Stomach (tissue), 9 donors: ENCODE measurements around the gene STIL. TPM values are rescaled to one million over a fixed set of nuclear protein-coding genes. Genes with fewer than 3 reads are reported as not detected.
"Not testable (repeated sequence)": the region's sequence is repeated elsewhere in the genome, so short reads cannot be mapped to it uniquely, and the experiment has no call there.

ENCODE experiments used
- DNase-seq, 2 donors: peaks; one replicate each; pipeline versions ENCODE4 v3.0.0 to v3.0.0-alpha.2; 2013 to 2019
- H3K27ac ChIP-seq, 5 donors: fragments of 200-600 bp in 4 of 5; sonication (generic) in 4 of 5; one replicate each; pipeline ENCODE4 v1.5.1; 2013 to 2019; ENCODE audit warnings: mild to moderate bottlenecking in 1 of 5, moderate library complexity in 1 of 5
- H3K27me3 ChIP-seq, 3 donors: fragments of 200-600 bp; sonication (generic); one replicate each; pipeline ENCODE4 v1.5.1; 2017 to 2019; ENCODE audit warnings: mixed run types in 1 of 3
- H3K36me3 ChIP-seq, 4 donors: fragments of 200-600 bp; sonication (generic); 1 replicate in 3 of 4; 2 replicates in 1 of 4; pipeline ENCODE4 v1.5.1; 2016 to 2019
- H3K4me1 ChIP-seq, 4 donors: fragments of 200-600 bp; sonication (generic); one replicate each; pipeline ENCODE4 v1.5.1; 2016 to 2019
- H3K4me3 ChIP-seq, 4 donors: fragments of 200-600 bp; sonication (generic) in 3 of 4; one replicate each; pipeline ENCODE4 v1.5.1; 2016 to 2019; ENCODE audit warnings: mild to moderate bottlenecking in 1 of 4
- H3K9me3 ChIP-seq, 4 donors: fragments of 200-600 bp; sonication (generic); one replicate each; pipeline ENCODE4 v1.5.1; 2016 to 2019
- EP300 ChIP-seq: sonication (generic); formaldehyde crosslinking; IDR thresholded peaks from one replicate; pipeline ENCODE4 v1.6.1; 2017; ENCODE audit warnings: antibody characterized with exemption
- POLR2A ChIP-seq, 4 donors: fragments of 450-650 bp; IDR thresholded peaks; one replicate each; pipeline ENCODE4 v1.6.1; 2016; ENCODE audit warnings: antibody characterized with exemption in 4 of 4, control low read depth in 2 of 4, mild to moderate bottlenecking in 1 of 4, moderate library complexity in 1 of 4
- POLR2AphosphoS5 ChIP-seq, 3 donors: sonication (generic); formaldehyde crosslinking; IDR thresholded peaks; one replicate each; pipeline ENCODE4 v1.6.1; 2016; ENCODE audit warnings: antibody characterized with exemption in 3 of 3
- WGBS, 5 donors: extraction: QIAGEN DNeasy Blood & Tissue Kit in 3 of 5; methylation state at CpG; one replicate each; pipeline versions ENCODE4 v1.1.5 to v1.1.7; 2013 to 2018; 5-methylcytosine and 5-hydroxymethylcytosine counted together
- intact Hi-C: fragments of 100-400 bp; cut with DNase I; formaldehyde crosslinking; loops from one replicate; pipeline ENCODE4 v1.15.1; 2023; ENCODE audit warnings: low total_unique reads
- polyA plus RNA-seq, 3 donors: library from polyadenylated mRNA; stranded (reverse); fragments of 200-250 nt; gene quantifications; one replicate each; pipeline ENCODE4 v1.2.3, GENCODE V29; 2013
- total RNA-seq, 5 donors: library from RNA; depleted of rRNA; stranded (reverse); fragments of >200 nt; gene quantifications; one replicate each; pipeline versions ENCODE4 v1.1.0 to v1.2.3, GENCODE V29; 2014 to 2016
- TF ChIP-seq, protein P1 (sequence below), 7 experiments: fragments of 450-650 bp in 4 of 7; fragments of 200-600 bp in 3 of 7; sonication (generic) in 3 of 7; IDR thresholded peaks; one replicate each; pipeline ENCODE4 v1.5.1; 2016 to 2019; ENCODE audit warnings: antibody characterized with exemption in 7 of 7, control low read depth in 2 of 7, mild to moderate bottlenecking in 1 of 7
- donor health status: healthy with polysubstance abuse.
- donor health status: Bipolar disorder and iron deficiency.
- donor health status: healthy.

The STIL gene
- total and polyA plus RNA-seq, 8 donors: 0.61 to 44.9 (median 3.4) TPM

DNA sequence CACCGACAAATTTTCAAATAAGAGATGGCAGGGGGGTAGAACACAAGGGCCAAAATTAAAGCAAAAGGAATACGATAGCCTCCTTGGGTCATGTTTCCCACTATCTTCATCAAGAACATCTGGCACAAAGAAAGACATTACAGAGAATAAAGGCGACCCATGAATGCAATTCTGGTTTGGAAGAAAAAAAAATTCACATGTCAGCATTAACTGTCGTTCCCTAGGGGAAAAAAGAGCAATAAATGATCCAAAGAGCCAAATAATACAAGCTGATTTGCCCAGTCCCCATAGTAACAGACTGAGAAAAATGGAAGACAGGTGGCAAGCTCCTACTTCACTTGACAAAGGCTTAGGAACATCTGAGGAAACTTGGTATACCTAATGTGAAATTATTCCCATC is 4.5 kb downstream of the STIL start:
- WGBS, 5 donors: 85 to 96% (median 94%) methylated on average over 4 of the region's 4 CpGs
- H3K4me1 ChIP-seq: peaks cover 0 to 18% (median 13%) of the 10 kb centered on the region in 4 donors
- H3K27ac ChIP-seq: no peak overlapping the region
- no peak overlapping the region for H3K4me3 ChIP-seq
- peaks cover 0 to 16% (median 0%) of the 10 kb centered on the region in 4 donors for H3K36me3 ChIP-seq
- no peak for TF ChIP-seq POLR2A (IDR thresholded peaks at IDR 0.05)
- TF ChIP-seq, protein P1, sequence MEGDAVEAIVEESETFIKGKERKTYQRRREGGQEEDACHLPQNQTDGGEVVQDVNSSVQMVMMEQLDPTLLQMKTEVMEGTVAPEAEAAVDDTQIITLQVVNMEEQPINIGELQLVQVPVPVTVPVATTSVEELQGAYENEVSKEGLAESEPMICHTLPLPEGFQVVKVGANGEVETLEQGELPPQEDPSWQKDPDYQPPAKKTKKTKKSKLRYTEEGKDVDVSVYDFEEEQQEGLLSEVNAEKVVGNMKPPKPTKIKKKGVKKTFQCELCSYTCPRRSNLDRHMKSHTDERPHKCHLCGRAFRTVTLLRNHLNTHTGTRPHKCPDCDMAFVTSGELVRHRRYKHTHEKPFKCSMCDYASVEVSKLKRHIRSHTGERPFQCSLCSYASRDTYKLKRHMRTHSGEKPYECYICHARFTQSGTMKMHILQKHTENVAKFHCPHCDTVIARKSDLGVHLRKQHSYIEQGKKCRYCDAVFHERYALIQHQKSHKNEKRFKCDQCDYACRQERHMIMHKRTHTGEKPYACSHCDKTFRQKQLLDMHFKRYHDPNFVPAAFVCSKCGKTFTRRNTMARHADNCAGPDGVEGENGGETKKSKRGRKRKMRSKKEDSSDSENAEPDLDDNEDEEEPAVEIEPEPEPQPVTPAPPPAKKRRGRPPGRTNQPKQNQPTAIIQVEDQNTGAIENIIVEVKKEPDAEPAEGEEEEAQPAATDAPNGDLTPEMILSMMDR (IDR thresholded peaks at IDR 0.05): no peak
- no peak for TF ChIP-seq EP300
- TF ChIP-seq POLR2AphosphoS5 (IDR thresholded peaks at IDR 0.05): no peak
- no peaks in the 10 kb centered on the region for H3K9me3 ChIP-seq
- intact Hi-C loops: no loop called here
- no peaks in the 10 kb centered on the region for H3K27me3 ChIP-seq
- no peak for DNase-seq

DNA sequence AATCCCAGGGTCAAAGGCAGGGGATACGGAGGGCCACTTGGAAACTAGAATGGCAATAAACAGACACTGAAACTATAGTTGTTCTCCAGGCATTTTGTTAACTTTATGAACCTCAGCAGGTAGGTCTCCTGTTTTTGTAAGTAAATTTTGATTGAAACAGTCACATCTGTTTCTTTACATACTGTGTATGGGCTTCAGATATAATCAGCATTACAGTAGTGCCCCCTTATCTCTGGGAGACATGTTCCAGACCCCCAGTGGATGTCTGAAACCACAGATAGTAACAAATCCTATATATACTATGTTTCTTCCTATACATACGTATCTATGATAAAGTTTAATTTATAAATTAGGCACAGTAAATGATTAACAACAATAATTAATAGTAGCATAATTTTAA is 11.5 kb downstream of the STIL start:
- Histone ChIP-seq H3K27ac (no peak overlapping the region), H3K9me3 (no peaks in the 10 kb centered on the region), H3K27me3 (no peaks in the 10 kb centered on the region), H3K36me3 (peaks cover 0 to 38% (median 7%) of the 10 kb centered on the region in 4 donors), H3K4me1 (no peaks in the 10 kb centered on the region), H3K4me3 (no peak overlapping the region)
- TF ChIP-seq POLR2A (IDR thresholded peaks at IDR 0.05) (no peak), EP300 (no peak), POLR2AphosphoS5 (IDR thresholded peaks at IDR 0.05) (no peak)
- TF ChIP-seq, protein P1 (IDR thresholded peaks at IDR 0.05): no peak
- 95 to 100% (median 96%) methylated on average over 2 of the region's 2 CpGs for WGBS, 5 donors
- intact Hi-C loops: no loop called here
- no peak for DNase-seq

DNA sequence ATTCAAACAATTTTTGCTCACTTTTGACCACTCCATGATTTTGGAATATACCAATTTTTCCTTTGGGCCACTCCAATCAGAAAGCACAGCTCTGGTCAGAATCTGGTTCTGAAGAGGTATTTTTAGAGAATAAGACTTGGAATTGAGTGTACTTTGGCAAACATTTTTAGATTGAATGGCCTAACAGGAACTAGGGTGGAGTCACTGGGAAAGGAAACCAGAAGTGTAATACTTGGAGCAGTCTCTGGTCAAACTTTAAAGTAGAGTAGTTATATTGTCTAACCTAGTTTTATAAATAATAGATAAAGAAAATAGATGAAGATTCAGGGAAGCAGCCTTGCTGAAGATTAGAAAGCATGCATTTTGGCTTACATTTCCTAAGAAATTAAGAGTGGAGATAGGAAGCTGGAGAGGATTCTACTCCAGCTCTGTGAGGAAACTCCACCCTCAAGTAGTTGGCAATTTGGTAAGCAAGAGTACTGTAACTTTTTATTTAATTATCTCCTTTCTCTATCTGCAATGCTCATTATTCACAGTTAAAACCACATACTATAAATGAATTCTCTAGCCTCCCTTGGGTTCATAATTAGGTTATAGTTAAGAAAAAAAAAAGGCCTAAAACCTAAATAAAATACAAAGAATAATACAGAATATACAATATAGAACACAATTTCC is 15.8 kb downstream of the STIL start:
- Histone ChIP-seq H3K36me3 (peaks cover 0 to 39% (median 7%) of the 10 kb centered on the region in 4 donors), H3K27me3 (no peaks in the 10 kb centered on the region), H3K4me1 (no peaks in the 10 kb centered on the region), H3K27ac (peak overlapping the region in 1 of 5 donors; percentile 9), H3K4me3 (no peak overlapping the region), H3K9me3 (no peaks in the 10 kb centered on the region)
- intact Hi-C loops: no loop called here
- TF ChIP-seq POLR2A (IDR thresholded peaks at IDR 0.05) (no peak), EP300 (no peak), POLR2AphosphoS5 (IDR thresholded peaks at IDR 0.05) (no peak)
- TF ChIP-seq, protein P1 (IDR thresholded peaks at IDR 0.05): no peak
- no peak for DNase-seq

DNA sequence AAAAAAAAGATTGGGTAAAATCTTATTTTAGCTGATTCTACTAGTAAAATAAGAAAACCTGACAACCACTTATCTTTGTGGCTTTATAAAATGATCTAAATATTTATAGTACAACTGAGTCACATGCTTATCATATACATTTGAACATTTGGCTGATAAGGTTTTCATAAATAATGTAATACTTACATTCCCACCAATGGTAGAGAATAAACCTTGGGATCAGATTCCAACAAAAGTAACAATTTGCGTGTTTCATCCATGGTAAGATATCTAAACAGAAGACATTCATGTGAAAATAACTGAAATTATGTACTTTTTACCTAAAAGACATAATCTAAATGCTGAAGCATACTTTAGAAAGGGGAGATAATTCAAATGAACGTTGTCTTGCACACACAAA is 18.4 kb downstream of the STIL start:
- 85 to 92% (median 87%) methylated on average over 2 of the region's 2 CpGs for WGBS, 5 donors
- no peak for TF ChIP-seq POLR2A (IDR thresholded peaks at IDR 0.05)
- no peak for TF ChIP-seq EP300
- TF ChIP-seq, protein P1 (IDR thresholded peaks at IDR 0.05): no peak
- no peak for TF ChIP-seq POLR2AphosphoS5 (IDR thresholded peaks at IDR 0.05)
- H3K4me3 ChIP-seq: no peak overlapping the region
- no peaks in the 10 kb centered on the region for H3K9me3 ChIP-seq
- DNase-seq: no peak
- no peaks in the 10 kb centered on the region for H3K4me1 ChIP-seq
- H3K27ac ChIP-seq: no peak overlapping the region
- H3K27me3 ChIP-seq: no peaks in the 10 kb centered on the region
- intact Hi-C loops: no loop called here
- H3K36me3 ChIP-seq: peaks cover 0 to 23% (median 1%) of the 10 kb centered on the region in 4 donors

DNA sequence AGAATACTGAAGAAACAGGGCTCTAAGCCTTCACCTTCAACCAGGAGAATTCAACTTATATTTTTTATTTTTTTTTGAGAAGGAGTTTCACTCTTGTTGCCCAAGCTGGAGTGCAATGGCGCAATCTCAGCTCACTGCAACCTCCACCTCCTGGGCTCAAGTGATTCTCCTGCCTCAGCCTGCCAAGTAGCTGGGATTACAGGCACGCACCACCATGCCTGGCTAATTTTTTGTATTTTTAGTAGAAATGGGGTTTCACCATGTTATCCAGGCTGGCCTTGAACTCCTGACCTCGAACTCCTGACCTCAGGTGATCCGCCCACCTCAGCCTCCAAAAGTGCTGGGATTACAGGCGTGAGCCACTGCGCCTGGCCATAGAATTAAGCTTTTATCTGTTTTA is 19.1 kb downstream of the STIL start:
- H3K9me3 ChIP-seq, H3K27ac ChIP-seq, H3K27me3 ChIP-seq, H3K4me1 ChIP-seq, intact Hi-C loops, DNase-seq, H3K4me3 ChIP-seq: not testable (repeated sequence)
- WGBS, 5 donors: 96 to 99% (median 97%) methylated on average over 6 of the region's 6 CpGs
- peaks cover 0 to 23% (median 0%) of the 10 kb centered on the region in 4 donors for H3K36me3 ChIP-seq

DNA sequence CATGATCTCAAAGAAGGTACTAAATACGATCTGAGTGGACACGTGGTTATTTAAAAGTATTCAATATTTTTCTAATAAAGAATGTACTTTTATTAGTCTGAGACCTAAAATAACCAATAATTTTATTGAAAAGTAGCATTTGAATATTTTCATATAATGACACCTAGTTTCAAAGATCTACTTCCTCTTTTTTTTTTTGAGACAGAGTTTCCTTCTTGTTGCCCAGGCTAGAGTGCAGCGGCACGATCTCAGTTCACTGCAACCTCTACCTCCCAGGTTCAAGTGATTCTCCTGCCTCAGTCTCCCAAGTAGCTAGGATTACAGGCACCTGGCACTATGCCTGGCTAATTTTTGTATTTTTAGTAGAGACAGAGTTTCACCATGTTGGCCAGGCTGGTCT is 25.8 kb downstream of the STIL start:
- peaks cover 0 to 24% (median 0%) of the 10 kb centered on the region in 4 donors for H3K36me3 ChIP-seq
- H3K27ac ChIP-seq, H3K9me3 ChIP-seq, intact Hi-C loops, DNase-seq, H3K4me3 ChIP-seq, H3K4me1 ChIP-seq, H3K27me3 ChIP-seq: not testable (repeated sequence)
- 80 to 89% (median 88%) methylated on average over 4 of the region's 4 CpGs for WGBS, 5 donors
